Measurements from ENCODE around the gene GPHN. TPM values are rescaled to one million over a fixed set of nuclear protein-coding genes. Genes with fewer than 3 reads are reported as not detected.
"Not testable (repeated sequence)": the region's sequence is repeated elsewhere in the genome, so short reads cannot be mapped to it uniquely, and the experiment has no call there.

Gene GPHN
- total RNA-seq, 2 donors from 2014 or later, result 18.1 to 21.2 TPM

DNA sequence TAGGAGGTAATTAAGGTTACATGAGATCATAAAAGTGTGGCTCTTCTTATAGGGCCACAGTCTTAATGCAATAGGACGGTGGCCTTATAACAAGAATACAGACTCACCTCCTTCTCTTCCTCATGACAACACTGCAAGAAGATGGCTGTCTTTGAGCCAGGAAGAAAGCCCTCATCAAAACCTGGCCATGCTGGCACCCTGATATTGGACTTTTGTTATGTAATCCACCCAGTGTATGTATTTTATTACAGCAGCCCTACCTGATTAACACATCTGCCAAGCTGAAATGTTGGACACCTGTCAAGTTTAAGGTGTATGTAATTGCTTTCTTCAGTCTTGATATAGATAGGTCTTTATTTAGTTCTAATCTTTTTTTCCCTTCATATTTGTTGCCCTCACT, 217.0 kb downstream of the GPHN start:
- H3K4me1 Mint-ChIP-seq (ENCODE audit: low read depth), result no peaks in the 10 kb centered on the region
- ATAC-seq (replicated peaks in 1 of 2) (no peak), DNase-seq (no peak)
- H3K9me3 Mint-ChIP-seq, result peaks cover 7 to 12% of the 10 kb centered on the region in 2 donors
- H3K27me3 Mint-ChIP-seq (ENCODE audit: low read depth), result no peaks in the 10 kb centered on the region
- no peak overlapping the region for H3K27ac Mint-ChIP-seq
- no peak overlapping the region for H3K4me3 Mint-ChIP-seq
- peaks cover 13 to 14% of the 10 kb centered on the region in 2 donors for H3K36me3 Mint-ChIP-seq (ENCODE audit: insufficient read depth in 2 of 2)

DNA sequence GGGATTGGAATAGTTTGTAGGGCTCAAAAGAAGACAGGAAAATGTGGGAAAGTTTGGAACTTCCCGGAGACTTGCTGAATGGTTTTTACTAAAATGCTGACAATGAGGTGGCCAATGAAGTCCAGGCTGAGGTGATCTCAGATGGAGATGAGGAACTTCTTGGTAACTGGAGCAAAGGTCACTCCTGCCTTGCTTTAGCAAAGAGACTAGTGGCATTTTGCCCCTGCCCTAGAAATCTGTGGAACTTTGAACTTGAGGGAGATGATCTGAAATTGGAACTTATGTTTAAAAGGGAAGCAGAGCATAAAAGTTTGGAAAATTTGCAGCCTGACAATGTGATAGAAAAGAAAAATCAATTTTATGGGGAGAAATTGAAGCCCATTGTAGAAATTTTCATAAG, 223.4 kb downstream of the GPHN start:
- H3K4me1 Mint-ChIP-seq (ENCODE audit: low read depth); ATAC-seq (replicated peaks in 1 of 2); H3K4me3 Mint-ChIP-seq; H3K27me3 Mint-ChIP-seq (ENCODE audit: low read depth); DNase-seq; H3K27ac Mint-ChIP-seq: not testable (repeated sequence)
- peaks cover 19% of the 10 kb centered on the region in 2 donors for H3K36me3 Mint-ChIP-seq (ENCODE audit: insufficient read depth in 2 of 2)
- H3K9me3 Mint-ChIP-seq, result peaks cover 17% of the 10 kb centered on the region in 2 donors

DNA sequence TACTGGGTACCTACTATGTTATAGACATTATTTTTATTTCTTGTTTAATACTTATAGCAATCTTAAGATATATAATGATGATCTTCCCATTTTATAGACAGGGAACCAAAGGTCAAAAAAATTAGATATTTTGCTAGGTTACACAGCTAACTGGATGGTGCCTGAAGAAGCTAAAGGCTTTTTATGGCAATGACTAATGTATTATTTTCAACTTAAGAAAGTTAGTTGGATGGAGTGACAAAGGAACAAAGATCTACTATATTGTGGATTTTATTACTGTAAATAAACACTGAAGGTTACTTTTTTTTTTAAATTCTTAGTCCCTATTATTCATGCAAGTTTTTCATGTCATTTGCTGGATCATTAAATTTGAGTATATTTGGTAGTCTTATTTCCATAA, 227.9 kb downstream of the GPHN start:
- Mint-ChIP-seq H3K4me3 (no peak overlapping the region), H3K4me1 (ENCODE audit: low read depth) (no peaks in the 10 kb centered on the region), H3K36me3 (ENCODE audit: insufficient read depth in 2 of 2) (peaks cover 8 to 11% of the 10 kb centered on the region in 2 donors), H3K27me3 (ENCODE audit: low read depth) (no peaks in the 10 kb centered on the region), H3K27ac (no peak overlapping the region), H3K9me3 (peaks cover 11 to 13% of the 10 kb centered on the region in 2 donors)
- DNase-seq (no peak), ATAC-seq (replicated peaks in 1 of 2) (no peak)

DNA sequence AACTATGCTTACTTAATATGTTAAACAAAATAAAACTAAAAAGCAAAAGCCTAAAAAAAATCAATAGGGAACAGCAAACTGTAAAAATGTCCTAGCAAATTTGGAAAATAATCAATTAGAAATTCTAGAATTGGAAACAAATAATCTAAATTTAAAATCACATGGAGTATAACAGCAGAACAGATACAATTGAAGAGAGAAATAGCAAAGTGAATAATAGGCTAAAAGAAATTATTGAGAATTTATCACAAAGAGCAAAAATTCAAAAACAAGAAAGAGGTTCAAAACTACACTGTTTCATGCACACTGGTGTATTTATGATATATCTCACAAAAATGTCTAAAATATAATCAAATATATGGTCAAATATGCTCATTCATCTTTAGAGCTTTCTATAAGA, 231.9 kb downstream of the GPHN start:
- Mint-ChIP-seq H3K27me3 (ENCODE audit: low read depth) (no peaks in the 10 kb centered on the region), H3K4me3 (no peak overlapping the region), H3K4me1 (ENCODE audit: low read depth) (no peaks in the 10 kb centered on the region), H3K27ac (no peak overlapping the region), H3K9me3 (peaks cover 7 to 9% of the 10 kb centered on the region in 2 donors), H3K36me3 (ENCODE audit: insufficient read depth in 2 of 2) (peaks cover 1 to 7% of the 10 kb centered on the region in 2 donors)
- DNase-seq (no peak), ATAC-seq (replicated peaks in 1 of 2) (no peak)

DNA sequence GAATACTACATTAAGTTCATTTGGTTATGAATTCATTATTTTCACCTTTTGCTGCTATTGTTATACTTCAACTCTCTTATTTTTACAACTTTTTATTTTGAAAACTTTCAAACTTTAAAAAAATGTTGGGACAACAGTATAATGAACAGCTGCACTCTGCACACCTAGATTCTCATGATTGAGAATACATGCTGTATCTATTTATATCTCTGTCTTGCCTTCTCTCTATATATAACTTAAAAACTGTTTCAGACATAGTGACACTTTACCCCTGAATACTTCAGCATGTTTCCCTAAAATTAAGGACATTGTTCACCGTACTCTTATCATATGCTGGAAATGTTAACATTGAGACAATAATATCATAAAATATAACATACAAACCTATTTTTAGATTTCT, 237.1 kb downstream of the GPHN start:
- Mint-ChIP-seq H3K9me3 (peaks cover 3 to 6% of the 10 kb centered on the region in 2 donors), H3K4me3 (no peak overlapping the region), H3K27ac (no peak overlapping the region), H3K4me1 (ENCODE audit: low read depth) (no peaks in the 10 kb centered on the region), H3K27me3 (ENCODE audit: low read depth) (no peaks in the 10 kb centered on the region), H3K36me3 (ENCODE audit: insufficient read depth in 2 of 2) (peaks cover 0 to 2% of the 10 kb centered on the region in 2 donors)
- DNase-seq (no peak), ATAC-seq (replicated peaks in 1 of 2) (no peak)

DNA sequence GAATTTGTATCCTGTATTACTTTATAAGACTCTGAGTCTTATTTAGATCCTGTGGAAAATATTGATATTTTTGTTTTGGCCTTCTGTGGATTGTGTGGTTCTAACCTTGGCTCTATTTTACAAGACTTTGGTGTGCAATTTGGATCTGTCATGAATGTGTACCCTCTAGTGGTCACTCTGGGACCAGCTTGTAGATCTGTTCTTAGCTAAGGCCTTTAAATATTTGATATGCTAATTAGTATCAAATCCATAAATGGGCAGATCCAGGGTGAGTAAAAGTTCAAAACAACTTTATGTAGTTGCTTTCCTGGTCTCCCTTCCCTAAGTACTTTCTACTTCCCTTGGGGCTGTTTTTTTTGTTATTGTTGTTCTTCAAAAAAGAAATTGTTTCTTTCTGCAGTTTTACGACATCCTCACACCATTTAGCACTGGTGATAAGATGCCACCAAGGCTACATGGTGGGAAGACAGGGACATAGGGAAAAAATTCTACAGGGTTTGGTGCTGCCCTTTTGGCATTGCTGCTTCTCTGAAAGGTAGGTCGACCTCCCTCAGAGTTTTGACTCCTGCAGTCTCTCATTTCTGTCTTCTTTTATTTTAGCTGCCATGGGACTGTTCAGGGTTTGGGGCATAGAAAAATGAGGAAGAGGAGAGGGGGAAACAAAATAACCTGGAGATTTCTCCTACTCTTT, 238.5 kb downstream of the GPHN start:
- Mint-ChIP-seq H3K36me3 (ENCODE audit: insufficient read depth in 2 of 2) (peaks cover 0 to 2% of the 10 kb centered on the region in 2 donors), H3K9me3 (peaks cover 3% of the 10 kb centered on the region in 2 donors), H3K4me1 (ENCODE audit: low read depth) (peaks cover 2% of the 10 kb centered on the region), H3K4me3 (no peak overlapping the region), H3K27me3 (ENCODE audit: low read depth) (no peaks in the 10 kb centered on the region), H3K27ac (no peak overlapping the region)
- peak in 1 of 2 donors; percentile 4 for DNase-seq
- ATAC-seq (replicated peaks in 1 of 2), result no peak

DNA sequence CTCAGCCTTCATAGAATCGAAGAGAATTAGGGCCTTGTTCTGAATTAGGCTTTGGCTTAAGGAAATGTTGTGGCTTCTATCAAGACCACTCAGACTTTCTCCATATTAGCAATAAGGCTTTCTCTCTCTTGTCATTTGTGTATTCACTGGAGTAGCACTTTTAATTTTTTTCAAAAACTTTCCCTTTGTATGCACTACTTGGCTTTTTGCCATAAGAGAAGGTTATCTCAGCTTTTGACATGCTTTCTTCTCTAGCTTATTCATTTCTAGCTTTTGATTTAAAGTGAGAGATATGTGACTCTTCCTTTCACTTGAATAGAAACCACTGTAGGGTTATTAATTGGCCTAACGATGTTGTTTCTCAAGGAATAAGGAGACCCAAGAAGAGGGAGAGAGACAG, 244.2 kb downstream of the GPHN start:
- no peak for DNase-seq

DNA sequence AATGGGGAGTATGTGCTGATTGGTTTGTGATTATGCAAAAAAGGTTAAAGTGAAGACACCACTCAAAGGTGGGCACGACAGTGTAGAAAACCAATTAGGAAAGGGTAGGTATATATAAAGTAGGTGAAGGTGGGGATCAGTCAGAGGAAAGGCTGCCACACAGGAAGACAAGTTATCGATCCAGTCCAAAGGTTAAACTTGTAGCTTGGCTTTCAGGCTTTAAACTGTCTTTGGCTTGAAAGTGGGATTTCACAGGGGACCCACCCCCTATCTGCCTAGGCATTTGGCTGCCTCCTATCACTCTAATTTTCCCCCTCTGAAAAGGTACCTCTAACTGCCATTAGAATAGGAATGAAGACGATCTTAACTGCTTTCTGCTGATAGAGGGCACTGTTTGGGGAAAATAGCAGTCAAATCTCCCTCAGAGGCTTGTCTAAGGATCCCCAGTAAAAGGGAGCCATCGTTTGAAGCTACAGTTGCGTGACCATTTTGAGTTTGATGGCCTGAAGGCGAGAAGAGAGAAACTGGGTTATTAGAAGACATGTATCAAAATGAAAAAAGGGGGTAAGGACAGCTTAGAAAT, 250.2 kb downstream of the GPHN start:
- no peak for ATAC-seq (replicated peaks in 1 of 2)

More for the DNA sequence above, 244.2 kb downstream of the GPHN start:
- Mint-ChIP-seq H3K27ac (peak overlapping the region; percentile 82), H3K36me3 (ENCODE audit: insufficient read depth in 2 of 2) (no peaks in the 10 kb centered on the region), H3K27me3 (ENCODE audit: low read depth) (no peaks in the 10 kb centered on the region), H3K4me1 (ENCODE audit: low read depth) (peaks cover 16% of the 10 kb centered on the region), H3K9me3 (no peaks in the 10 kb centered on the region), H3K4me3 (peak overlapping the region in 1 of 2 donors; percentile 22)
- peak; percentile 70 to 84 for ATAC-seq (replicated peaks in 1 of 2)

DNA sequence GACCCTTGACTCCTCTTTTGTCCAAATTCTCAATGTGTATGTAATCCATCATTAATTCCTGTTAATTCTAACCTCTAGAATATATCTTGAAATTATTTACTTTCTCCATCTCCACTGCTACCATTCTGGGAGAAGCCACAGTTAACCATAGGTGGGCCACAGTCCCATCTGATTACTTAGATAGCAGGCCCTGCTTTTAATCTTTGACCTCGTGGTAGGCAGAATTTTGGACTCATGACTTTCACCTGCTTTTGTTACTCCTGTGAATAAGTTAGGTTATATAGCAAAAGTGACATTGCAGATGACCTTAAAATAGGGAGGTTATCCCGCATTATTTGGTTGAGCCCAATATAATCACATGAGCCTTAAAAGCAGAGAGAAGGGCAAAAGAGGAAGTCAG, 264.2 kb downstream of the GPHN start:
- Mint-ChIP-seq H3K9me3 (peaks cover 0 to 2% of the 10 kb centered on the region in 2 donors), H3K27ac (no peak overlapping the region), H3K4me1 (ENCODE audit: low read depth) (no peaks in the 10 kb centered on the region), H3K27me3 (ENCODE audit: low read depth) (no peaks in the 10 kb centered on the region), H3K36me3 (ENCODE audit: insufficient read depth in 2 of 2) (peaks cover 1 to 3% of the 10 kb centered on the region in 2 donors), H3K4me3 (no peak overlapping the region)
- no peak for ATAC-seq (replicated peaks in 1 of 2)
- no peak for DNase-seq

More for the DNA sequence above, 250.2 kb downstream of the GPHN start:
- Mint-ChIP-seq H3K4me3 (no peak overlapping the region), H3K9me3 (no peaks in the 10 kb centered on the region), H3K4me1 (ENCODE audit: low read depth) (no peaks in the 10 kb centered on the region), H3K27ac (no peak overlapping the region), H3K27me3 (ENCODE audit: low read depth) (no peaks in the 10 kb centered on the region), H3K36me3 (ENCODE audit: insufficient read depth in 2 of 2) (no peaks in the 10 kb centered on the region)
- no peak for DNase-seq

DNA sequence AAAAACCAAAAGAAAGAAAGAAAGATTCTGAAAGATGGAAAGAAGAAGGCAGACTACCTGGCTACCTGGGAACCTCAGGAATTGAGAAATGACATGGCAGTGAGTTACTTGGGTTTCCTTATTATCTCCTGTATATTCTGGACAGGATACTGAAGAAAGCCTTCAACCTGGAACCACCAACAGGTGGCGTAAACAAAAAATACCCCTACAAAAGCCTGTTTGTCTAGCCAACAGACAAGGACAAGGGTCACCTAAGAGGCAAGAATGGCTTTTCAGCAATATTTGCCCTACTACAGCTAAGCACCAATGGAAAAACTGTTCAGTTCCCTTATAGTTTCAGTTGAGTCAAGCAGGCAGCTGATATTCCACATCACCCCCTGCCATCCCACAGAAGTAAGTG, 274.9 kb downstream of the GPHN start:
- DNase-seq (no peak), ATAC-seq (replicated peaks in 1 of 2) (no peak)
- peaks cover 2 to 3% of the 10 kb centered on the region in 2 donors for H3K9me3 Mint-ChIP-seq
- no peak overlapping the region for H3K27ac Mint-ChIP-seq
- H3K4me3 Mint-ChIP-seq, result no peak overlapping the region
- peaks cover 3 to 5% of the 10 kb centered on the region in 2 donors for H3K36me3 Mint-ChIP-seq (ENCODE audit: insufficient read depth in 2 of 2)
- no peaks in the 10 kb centered on the region for H3K27me3 Mint-ChIP-seq (ENCODE audit: low read depth)
- H3K4me1 Mint-ChIP-seq (ENCODE audit: low read depth), result no peaks in the 10 kb centered on the region

DNA sequence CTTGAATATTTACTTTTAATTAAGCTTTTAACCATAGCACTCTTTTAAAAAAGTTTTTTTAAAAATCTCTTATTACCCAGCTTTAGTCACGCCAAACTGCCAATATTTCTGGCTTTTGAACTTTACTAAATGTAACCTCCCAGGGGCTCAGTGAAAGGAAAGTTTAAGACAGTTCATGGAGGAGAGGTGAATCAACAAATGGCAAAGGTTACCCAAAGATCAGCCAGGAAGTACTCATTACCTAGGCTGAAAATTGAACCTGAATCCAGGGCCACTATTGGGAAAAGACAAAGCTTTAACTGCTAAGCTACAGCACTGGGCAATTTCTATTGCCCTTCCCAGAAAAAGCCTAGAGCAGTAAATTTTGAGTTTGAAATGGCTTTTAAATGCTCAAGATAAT, 282.2 kb downstream of the GPHN start:
- Mint-ChIP-seq H3K4me3 (no peak overlapping the region), H3K27me3 (ENCODE audit: low read depth) (no peaks in the 10 kb centered on the region), H3K36me3 (ENCODE audit: insufficient read depth in 2 of 2) (peaks cover 4 to 6% of the 10 kb centered on the region in 2 donors), H3K27ac (no peak overlapping the region), H3K9me3 (peaks cover 6 to 8% of the 10 kb centered on the region in 2 donors), H3K4me1 (ENCODE audit: low read depth) (no peaks in the 10 kb centered on the region)
- DNase-seq, result no peak
- ATAC-seq (replicated peaks in 1 of 2), result no peak

DNA sequence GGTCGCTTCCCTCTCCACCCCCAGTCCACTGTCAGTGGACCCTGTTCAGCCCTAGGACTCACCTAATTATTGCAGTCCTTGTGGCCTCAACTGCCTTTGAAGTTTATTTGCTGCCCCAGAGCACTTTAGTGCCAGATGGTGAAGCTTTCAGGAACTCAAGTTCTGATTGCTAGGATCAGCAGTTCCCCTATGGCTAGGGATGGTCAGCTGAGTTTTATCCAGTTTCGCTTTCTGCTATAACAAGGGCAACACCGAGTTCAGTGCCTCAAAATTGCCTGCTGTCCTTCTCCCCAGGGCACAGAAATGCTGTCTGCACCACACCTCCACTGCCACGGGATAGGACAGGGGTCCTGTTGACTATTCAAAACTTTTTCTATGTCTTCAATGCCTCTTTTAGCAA, 295.0 kb downstream of the GPHN start:
- no peak overlapping the region for H3K27ac Mint-ChIP-seq
- H3K27me3 Mint-ChIP-seq (ENCODE audit: low read depth), result no peaks in the 10 kb centered on the region
- ATAC-seq (replicated peaks in 1 of 2) (no peak), DNase-seq (no peak)
- no peak overlapping the region for H3K4me3 Mint-ChIP-seq
- H3K36me3 Mint-ChIP-seq (ENCODE audit: insufficient read depth in 2 of 2), result peaks cover 13 to 19% of the 10 kb centered on the region in 2 donors
- peaks cover 7 to 18% of the 10 kb centered on the region in 2 donors for H3K9me3 Mint-ChIP-seq
- H3K4me1 Mint-ChIP-seq (ENCODE audit: low read depth), result no peaks in the 10 kb centered on the region

DNA sequence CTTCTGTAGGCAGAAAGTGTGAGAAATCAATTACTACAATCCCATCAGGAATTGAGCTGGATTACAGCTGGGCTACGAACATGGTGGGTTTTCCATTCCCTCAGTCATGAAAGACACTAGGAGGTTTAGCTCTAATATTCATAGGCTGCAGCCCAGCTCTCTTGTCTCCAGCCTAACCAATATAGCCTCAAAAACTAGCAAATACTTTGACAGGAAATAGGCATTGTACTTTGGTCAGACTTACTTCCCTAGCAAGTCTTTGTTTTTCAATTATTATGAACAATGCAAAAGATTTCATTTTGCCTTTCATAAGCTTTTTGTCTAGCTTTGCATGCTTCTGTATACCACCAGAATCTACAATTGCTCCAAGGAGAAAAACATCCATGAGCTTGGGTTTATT, 296.2 kb downstream of the GPHN start:
- Mint-ChIP-seq H3K4me3 (no peak overlapping the region), H3K36me3 (ENCODE audit: insufficient read depth in 2 of 2) (peaks cover 13 to 19% of the 10 kb centered on the region in 2 donors), H3K27me3 (ENCODE audit: low read depth) (no peaks in the 10 kb centered on the region), H3K9me3 (peaks cover 7 to 16% of the 10 kb centered on the region in 2 donors), H3K4me1 (ENCODE audit: low read depth) (no peaks in the 10 kb centered on the region), H3K27ac (no peak overlapping the region)
- no peak for ATAC-seq (replicated peaks in 1 of 2)
- DNase-seq, result no peak

Data from activated T-cell treated with anti-CD3 and anti-CD28 coated beads, Interleukin-2, amount 50 U/mL, for 72 hours (primary cell).